ENCODE measurements around the gene KCNJ16.

KCNJ16 gene

DNA sequence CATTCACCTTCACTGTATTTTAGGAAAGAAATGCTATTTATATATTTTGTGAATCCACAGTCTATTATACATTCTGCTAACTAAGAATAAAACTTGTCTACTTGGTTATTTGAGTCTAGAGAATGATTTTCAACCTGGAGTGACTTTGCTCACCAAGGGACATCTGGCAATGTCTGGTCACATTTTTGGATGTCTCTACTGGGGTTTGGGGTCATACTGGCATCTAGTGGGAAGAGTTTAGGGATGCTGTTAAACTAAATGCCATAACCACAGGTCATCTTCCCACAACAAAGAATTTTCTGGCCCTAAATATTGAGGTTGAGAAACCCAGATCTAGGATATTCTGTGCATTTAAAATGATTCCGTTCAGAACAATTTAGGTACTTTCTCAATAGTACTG, 26.0 kb downstream of the KCNJ16 start:
- DNase-seq = no peak

DNA sequence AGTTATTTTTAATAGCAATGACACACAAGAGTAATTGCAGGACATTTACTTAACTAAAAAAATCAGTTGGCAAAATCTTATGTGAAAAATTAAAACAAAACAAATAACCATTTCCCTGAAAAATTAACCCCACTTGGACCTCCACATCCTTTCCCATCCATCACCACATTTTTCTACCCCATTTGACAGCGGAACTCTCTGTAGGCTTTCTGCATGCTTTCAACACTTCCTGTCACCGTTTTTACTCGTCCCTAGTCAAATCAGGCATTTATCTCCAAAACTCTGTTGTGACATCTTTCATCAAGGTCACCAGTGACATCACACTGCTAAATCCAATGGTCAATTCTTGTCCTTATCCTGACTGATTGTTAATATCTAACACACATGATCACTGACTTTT, 27.5 kb downstream of the KCNJ16 start:
- DNase-seq = no peak

GRCh38 chr17:70104791-70105523, 29.9 kb downstream of the KCNJ16 start:
- DNase-seq = no peak

DNA sequence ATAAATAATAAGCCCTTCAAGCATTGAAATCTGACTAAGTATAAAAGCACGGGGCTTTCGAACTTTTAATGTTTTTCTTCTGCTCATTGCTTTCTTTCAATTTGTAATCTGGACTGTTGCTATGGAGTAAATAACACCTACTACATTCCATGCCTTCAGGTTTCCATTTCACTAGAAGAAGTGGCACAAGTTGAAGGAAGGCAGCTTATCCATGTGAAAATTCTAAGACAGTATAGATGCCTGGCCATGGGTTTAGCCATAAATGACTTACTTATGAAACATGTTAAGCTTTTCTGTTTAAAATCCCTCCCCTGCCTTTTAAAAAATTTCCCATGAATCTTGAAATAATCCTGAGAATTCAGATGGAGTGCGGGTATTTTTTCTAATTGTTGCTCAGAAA, 30.6 kb downstream of the KCNJ16 start:
- DNase-seq = no peak

DNA sequence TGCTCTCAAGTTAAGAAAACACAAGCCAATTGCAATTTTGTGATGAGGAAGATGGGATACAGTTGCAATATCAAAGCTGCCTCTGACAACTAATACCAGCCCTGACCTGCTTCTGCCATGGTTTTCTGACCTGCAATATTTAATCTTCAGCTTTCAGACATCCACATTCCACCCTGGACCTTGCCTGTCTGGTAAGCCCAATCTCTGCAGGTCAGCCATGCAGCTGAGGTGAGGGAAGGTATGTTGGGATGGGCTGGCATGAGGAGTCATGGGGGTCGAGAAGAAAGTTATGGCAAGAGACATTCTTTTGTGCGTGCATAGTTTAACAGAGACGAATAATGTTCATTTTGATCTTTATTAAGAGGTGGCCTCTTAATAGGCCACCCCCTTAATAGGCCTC, 31.5 kb downstream of the KCNJ16 start:
- DNase-seq = no peak

- no peak for DNase-seq
Observed at GRCh38 chr17:70107441-70107840, 32.4 kb downstream of the KCNJ16 start.

- DNase-seq = no peak
Observed at GRCh38 chr17:70107904-70108565, 33.0 kb downstream of the KCNJ16 start.

- no peak for DNase-seq
Observed at GRCh38 chr17:70109497-70109896, 34.5 kb downstream of the KCNJ16 start.

- no peak for DNase-seq
Observed at GRCh38 chr17:70110443-70110880, 35.4 kb downstream of the KCNJ16 start.

- DNase-seq = no peak
Observed at GRCh38 chr17:70111201-70111600, 36.2 kb downstream of the KCNJ16 start.

DNA sequence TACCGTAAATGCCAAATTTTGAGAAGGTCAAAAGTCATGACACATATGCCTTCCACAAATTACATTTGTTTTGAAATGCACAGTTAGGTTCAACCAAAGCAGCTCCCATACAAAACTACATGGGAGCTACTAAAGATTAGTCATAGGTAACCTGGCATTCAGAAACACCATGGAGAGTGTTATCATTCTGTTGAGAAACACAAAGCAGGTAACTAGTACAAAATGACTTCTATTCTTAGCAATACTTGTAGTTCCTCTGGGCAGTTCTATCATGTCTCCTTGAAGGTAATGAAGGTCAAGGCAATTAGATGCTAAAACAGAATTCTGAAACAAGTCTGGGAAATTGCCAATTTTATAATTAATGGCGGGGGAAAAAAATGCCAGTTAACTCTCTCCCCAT, 39.4 kb downstream of the KCNJ16 start:
- no peak for DNase-seq

DNA sequence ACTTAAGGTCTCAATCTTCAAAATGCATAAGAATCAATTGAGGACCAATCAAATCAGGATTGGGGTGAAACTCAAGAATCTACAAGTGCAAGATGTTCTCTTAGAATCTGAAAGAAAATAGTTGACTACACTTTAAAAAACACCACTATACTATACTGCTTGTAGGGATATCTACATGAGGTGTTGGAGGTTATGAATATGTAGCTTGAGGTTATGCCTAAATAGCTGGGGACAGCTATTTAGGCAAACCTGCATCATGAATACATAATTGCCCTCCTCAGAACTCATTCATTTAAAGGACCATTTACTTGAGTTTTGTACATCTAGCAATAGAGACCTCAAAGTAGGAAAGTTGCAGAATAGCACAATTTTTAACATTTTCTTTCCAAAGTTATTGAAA, 40.1 kb downstream of the KCNJ16 start:
- DNase-seq = no peak

DNA sequence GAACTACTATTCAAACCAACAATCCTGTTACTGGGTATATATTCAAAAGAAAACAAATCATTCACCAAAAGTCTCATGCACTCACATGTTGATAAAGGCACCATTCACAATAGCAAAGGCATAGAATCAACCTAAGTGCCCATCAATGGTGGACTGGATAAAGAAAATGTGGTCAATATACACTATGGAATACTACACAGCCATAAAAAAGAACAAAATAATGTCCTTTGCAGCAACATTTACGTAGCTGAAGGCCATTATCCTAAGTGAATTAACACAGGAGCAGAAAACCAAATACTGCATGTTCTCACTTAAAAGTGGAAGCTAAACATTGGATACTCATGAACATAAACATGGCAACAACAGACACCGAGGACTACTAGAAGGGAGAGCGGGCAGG, 41.9 kb downstream of the KCNJ16 start:
- no peak for DNase-seq

DNA sequence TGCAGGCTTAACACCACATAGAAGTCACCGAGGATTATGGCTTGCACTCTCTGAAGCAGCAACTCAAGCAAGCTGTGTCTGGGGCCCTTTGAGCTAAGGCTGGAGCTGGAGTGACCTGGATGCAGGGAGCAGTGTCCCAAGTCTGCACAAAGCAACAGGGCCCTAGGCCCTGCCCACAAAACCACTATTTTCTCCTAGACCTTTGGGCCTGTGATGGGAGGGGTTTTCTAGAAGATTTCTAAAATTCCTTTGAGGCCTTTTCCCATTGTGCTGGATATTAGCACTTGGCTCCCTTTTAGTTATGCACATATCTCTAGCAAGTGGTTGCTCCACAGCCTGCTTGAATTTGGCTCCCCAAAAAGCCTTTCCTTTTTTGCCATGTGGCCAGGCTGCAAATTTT, 44.5 kb downstream of the KCNJ16 start:
- DNase-seq = no peak

DNA sequence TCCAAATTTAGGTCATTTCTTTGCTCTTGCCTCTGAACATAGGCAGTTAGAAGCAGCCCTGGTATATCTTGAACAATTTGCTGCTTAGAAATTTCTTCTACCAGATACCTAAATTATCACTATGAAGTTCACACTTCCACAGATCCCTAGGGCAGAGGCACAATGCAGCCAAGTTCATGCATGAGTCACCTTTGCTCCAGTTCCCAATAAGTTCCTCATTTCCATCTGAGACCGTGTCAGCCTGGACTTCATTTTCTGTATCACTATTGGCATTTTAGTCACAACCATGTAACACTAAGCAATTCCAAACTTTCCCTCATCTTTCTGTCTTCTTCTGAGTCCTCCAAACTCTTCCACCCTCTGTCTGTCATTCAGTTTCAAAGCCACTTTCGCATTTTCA, 45.0 kb downstream of the KCNJ16 start:
- DNase-seq = no peak

DNA sequence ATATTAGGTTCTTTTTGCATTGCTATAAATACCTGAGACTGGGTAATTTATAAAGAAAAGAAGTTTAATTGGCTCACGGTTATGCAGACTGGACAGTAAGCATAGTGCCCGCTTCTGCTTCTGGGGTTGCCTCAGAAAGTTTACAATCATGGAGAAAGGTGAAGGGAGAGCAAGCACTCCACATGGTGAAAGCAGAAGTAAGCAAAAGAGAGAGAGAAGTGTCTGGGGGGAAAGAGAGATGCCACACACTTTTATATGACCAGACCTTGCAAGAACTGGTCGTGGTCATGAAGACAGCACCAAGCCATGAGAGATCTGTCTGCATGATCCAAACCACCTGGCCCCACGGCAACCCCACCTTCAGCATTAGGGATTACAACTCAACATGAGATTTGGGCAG, 45.4 kb downstream of the KCNJ16 start:
- no peak for DNase-seq

- no peak for DNase-seq
Observed at GRCh38 chr17:70121126-70121525, 46.1 kb downstream of the KCNJ16 start.

DNA sequence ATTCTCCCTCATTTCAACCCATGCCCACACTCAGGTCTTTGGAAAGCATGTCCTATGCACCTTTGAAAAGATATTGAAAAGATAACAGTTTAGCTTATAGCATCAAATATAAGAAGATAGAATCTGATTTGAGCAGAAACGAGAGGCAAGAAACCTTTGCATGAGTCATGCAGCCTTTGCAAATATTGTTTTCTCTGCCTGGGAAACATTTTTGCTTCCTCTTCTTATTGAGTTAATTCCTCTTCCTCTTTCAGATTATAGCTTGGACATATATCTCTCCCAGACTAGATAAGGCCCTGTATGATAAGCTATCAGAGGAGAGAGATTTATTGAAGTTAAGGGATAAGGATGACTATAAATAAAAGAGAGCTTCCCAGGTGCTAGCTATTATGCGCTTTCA, 48.2 kb downstream of the KCNJ16 start:
- no peak for DNase-seq

DNA sequence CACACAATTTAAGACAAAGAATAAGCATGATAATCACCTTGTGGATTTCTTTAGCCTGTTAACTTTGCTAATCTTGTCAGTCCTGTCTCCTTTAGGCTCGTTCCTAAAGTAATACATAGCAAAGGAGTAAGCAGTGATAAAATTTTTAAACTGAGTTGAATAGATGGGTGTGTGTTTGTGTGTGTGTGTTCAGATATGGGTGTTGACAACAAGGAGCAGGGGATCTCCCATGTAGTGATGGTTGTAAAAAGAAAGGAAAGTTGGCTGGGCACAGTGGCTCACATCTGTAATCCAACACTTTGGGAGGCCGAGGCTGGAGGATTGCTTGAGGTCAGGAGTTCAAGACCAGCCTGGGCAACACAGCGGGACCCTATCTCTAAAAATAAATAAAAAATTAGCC, 49.7 kb downstream of the KCNJ16 start:
- DNase-seq = no peak

- no peak for DNase-seq
Observed at GRCh38 chr17:70127221-70127873, 52.3 kb downstream of the KCNJ16 start.

GRCh38 chr17:70128727-70129238, 53.8 kb downstream of the KCNJ16 start:
- no peak for DNase-seq

- no peak for DNase-seq
Observed at GRCh38 chr17:70130289-70130688, 55.3 kb downstream of the KCNJ16 start.

GRCh38 chr17:70132505-70132904, 57.5 kb downstream of the KCNJ16 start:
- DNase-seq = no peak

DNA sequence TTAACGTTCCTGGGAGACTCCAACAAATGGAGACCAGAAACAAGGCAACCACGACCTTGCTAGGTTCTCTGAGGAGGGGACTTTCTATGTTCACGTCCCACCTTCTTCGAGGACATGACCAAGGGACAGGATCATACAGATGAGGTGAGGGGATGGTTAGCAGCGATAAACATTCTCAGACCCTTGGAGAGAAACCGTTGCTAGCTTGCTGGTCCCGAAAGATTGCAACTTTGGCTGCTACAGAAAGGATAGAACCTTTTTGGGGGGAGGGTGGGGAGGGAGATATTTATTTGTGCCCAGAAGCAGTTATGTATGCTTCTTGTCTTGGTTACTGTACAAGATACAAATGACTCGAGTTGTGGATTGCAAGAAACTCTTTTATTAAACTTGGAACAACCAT, 59.0 kb downstream of the KCNJ16 start:
- DNase-seq = no peak
